Measurements from ENCODE around the gene EZH1.

Gene EZH1

DNA sequence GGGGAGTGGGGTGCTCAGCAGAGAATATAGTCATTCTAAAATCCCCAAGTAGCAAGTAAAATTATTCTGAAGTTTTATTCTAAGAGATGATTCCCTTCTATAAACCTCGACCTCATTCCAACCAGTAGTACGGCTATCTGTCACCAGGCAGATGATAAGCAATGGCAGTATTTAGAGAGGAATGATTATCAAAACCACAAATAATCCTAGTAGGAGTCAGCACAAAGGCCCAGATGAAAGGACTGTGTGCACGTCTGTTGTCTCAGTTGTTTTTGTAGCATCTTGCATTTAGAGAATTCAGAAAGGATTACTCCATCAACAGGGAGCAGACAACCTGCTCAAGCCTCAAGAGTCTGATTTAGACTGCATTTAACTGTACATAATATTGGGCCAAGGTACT lies 21.2 kb downstream of the EZH1 start:
- DNase-seq, result no peak

DNA sequence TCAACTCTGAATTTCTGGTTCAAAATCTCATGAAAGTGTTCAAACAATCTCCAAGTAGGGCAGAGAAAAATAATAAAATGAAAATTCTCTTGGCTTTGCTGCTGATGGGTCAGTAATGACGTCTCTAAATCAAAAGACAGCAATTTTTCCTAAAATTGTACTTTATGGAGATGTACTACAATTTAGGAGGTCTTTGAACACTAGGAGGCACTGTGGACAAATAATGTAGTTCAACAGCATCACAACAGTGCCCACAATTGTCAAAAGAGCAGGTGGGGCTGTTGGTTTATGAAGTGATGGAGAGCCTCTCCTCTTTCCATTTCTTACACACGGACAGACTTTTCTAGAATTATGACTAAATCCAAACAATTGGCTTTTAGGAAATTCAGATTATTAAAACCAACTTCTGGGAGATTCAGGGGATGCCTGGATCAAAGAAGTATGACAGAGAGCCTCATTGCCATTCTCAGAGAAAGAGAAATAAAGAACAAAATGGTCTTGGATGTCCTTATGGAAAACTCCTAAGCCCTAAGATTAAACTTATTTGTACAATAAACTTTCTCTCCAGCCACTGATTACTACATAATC lies 23.8 kb downstream of the EZH1 start:
- peak in 20 of 56 donors; percentile 2 to 42 (median 12) for DNase-seq

- no peak for DNase-seq
Observed at GRCh38 chr17:42709561-42709960, 35.3 kb downstream of the EZH1 start.

DNA sequence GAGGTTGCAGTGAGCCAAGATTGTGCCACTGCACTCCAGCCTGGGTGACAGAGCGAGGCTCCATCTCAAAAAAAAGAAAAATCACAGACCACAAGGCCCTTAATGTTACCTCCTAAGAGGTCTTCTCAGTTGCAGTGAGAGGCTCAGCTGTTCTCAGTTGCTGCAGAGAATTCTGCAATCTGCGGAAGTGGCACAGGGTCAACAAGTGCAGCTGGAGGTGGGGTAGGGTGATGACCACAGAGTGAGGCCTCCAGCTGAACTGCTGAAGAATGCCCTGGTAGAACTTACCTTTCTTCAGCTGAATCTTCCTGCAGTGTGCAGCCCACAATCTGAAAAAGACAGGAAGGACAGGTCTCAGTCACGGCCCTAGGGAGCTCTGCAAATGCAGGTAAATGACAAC lies 36.3 kb downstream of the EZH1 start:
- no peak for DNase-seq

DNA sequence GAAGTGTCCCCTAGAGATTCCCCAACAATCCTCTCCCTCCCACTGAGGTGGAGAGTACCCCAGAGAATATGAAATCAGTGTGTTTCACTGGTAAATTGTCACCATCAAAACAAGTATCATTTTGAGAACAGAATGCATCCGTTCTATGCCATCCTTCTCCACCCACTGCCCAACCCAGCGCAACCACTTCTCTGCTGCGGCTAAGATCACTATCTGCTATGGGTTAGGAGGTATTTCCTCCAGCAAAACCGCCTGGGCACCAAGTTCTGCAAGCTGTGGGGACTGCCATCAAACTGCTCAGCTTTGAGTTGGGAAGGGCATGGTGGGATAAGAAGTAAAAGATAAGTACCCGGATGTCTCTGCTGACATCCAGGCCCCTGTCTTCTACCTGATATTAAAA lies 38.1 kb downstream of the EZH1 start:
- no peak for DNase-seq

DNA sequence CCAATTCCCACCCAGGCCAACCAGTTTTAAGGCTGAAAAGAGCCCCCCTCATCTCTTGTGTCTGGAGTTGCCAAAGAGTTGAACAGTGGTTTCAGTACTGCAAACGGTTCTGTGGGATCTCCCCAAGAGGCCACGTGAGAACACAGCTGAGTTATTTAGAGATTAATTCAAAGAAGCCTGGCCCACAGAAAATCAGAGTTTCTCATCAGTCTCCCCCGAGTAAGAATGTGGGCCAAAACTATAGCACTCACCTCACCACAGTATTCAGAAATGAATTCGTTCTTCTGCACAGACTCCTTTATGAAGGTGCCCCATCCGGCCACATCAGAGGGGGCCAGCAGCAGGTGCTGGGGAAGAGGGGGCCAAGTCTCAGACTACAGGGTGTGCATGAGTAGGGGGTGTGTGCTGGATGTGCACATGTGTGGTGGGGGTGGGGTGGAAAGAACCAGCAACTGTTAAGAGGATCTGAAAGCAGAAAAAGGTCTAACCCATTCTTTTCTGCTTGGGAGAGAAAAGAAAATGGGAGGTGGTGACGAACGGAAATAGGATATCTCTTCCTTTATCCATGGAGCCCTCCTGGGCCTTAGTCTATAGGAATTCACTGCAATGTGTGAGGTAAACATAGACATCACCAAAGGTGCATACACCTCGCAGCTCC lies 39.9 kb downstream of the EZH1 start:
- DNase-seq, result no peak

DNA sequence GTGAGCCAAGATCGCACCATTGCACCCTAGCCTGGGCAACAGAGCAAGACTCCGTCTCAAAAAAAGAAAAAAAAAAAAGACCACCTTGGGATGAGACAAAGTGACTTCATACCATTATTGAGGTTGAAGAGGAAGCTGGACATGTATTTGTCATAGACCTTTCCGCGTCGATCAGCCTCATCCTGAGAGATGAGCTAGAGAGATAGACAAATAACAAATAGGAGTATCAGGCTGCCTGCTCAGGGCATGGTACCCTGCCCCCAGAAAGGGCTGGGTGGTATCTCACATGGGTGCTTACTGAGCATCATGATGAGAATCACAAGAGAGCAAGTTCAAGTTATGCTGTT lies 40.4 kb downstream of the EZH1 start:
- DNase-seq, result no peak

DNA sequence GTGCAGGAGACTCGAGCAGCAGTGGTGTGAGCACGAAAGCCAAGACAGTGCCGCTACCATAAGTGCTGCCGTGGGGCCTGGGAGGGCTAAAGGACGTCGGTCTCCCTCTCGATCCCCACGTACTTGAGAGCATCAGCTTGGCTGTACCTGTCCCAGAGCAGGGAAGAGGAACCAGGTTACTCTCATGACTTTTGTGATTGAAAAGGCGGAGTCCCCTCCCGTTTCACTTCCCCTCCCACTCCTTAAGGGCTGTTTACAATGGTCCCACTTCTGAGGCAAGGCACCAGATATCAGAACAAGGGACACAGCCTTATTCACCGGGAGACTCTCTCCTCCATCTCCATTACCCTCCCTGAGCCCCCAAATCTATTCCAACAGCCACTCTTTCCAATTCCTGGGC lies 42.4 kb downstream of the EZH1 start:
- no peak for DNase-seq

DNA sequence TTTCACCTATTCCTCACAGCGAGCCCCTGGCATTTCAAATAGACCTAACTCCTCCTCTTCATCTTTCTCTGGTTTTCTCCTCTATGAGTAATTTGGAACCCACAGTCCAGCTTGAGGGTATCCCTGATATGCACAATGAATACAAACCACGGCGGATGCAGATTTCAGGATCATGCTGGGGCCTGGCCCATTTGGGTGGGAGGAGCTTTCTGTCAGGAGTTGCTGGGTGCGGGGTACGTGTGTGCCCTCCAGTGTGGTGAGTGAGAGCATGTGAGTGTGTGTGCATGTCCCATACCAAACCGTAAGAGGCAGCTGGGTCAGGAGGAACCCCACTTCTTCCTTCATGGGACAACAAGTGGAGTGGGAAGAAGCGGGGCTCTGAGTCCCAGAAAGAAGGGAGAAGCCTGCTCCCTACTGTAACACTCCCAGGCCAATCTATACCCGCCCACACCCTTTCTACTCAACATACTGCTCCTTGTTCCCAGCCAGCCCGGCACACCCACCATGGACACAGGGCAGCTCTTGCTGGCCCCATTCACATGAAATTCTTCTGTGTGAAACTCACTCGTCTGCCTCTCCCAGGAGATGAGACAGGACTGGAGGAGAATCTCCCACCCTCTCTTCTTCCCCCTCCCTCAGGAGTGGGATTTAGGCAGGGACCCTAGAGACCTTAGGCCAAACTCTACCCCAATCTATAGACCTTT lies 44.1 kb downstream of the EZH1 start:
- DNase-seq, result no peak

GRCh38 chr17:42699415-42699740 lies 45.5 kb downstream of the EZH1 start:
- DNase-seq, result no peak

- no peak for DNase-seq
Observed at GRCh38 chr17:42698736-42699414, 46.0 kb downstream of the EZH1 start.

DNA sequence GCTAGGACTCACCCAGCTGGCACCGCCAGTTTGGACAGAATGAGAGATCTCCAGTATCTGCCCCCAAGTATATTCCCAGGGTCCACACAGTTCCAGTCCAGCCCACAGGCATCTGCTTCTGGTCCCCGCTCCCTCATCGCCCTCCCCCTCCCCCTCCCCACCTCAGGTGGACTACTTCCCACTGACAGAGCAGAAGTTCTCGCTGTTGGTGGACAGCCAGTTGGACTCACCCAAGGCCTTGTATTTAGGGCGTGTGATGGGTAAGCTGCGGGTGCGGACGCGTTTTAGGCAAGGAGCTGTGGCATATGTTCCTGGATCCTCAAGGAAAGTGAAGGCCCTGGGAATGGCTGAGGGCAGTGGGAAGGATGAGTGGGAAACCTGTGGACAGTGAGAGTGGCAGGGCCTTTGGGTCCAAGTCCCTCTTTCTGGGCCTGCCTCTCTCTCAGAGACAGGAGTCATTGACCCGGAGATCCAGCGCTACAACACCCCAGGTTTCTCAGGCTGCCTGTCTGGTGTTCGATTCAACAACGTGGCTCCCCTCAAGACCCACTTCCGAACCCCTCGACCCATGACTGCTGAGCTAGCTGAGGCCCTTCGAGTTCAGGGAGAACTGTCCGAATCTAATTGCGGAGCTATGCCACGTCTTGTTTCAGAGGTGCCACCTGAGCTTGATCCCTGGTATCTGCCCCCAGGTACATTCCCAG lies 47.6 kb downstream of the EZH1 start:
- DNase-seq, result no peak

GRCh38 chr17:42695500-42695899 lies 49.3 kb downstream of the EZH1 start:
- no peak for DNase-seq

GRCh38 chr17:42694524-42694923 lies 50.3 kb downstream of the EZH1 start:
- no peak for DNase-seq

DNA sequence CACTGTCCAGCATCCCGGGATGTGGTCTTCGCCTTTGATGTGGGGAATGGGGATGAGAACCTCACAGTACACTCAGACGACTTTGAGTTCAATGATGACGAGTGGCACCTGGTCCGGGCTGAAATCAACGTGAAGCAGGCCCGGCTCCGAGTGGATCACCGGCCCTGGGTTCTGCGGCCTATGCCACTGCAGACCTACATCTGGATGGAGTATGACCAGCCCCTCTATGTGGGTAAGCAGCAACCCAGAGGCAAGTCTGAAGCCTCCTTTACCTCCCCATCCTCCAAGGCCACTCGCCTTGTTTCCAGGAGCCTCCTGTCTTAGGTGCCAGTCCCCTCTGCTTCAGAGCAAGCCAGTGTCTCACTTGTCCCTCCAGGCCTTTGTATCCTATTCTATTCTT lies 52.4 kb downstream of the EZH1 start:
- no peak for DNase-seq

GRCh38 chr17:42691021-42691545 lies 53.8 kb downstream of the EZH1 start:
- DNase-seq, result no peak

- no peak for DNase-seq
Observed at GRCh38 chr17:42690596-42690995, 54.2 kb downstream of the EZH1 start.

DNA sequence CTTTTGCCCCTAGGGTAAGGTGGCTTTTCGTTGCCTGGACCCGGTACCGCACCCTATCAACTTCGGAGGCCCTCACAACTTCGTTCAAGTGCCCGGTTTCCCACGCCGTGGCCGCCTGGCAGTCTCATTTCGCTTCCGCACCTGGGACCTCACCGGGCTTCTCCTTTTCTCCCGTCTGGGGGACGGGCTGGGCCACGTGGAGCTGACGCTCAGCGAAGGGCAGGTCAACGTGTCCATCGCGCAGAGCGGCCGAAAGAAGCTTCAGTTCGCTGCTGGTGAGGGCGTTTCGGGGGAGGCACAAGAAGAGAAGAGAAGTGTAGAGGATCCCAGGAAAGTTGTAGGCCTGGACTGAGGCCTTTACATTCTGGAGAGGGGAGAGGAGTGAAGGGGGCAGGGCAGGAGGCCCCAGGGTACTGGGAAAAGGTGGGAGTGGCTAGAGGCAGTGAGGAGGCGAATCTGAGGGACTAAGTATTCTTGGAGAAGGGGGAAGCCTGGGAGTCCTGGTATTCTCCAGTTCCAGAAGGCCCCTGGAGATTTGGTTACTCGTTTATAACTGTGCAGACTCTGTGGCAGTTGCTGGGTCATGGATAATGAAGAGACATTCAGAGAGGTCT lies 57.0 kb downstream of the EZH1 start:
- no peak for DNase-seq

GRCh38 chr17:42686520-42687128 lies 58.2 kb downstream of the EZH1 start:
- no peak for DNase-seq

- DNase-seq, result no peak
Observed at GRCh38 chr17:42685831-42686230, 59.0 kb downstream of the EZH1 start.

Measured in nucleus accumbens (tissue), 56 donors.